Neural cell (in vitro differentiated cells): ENCODE results near the gene ANKRD1. TPM values are rescaled to one million over a fixed set of nuclear protein-coding genes. Genes with fewer than 3 reads are reported as not detected.

Source experiments
- H2AFZ ChIP-seq: fragments of 200-600, 300-800 bp; sonication (generic), shearing (Covaris generic); 2 replicates; pipeline ENCODE4 v1.6.0; 2014; ENCODE audit warnings: low read depth, mild to moderate bottlenecking, antibody characterized with exemption, low read length, moderate library complexity
- H3F3A ChIP-seq: fragments of 200-600 bp; shearing (Covaris generic); 2 replicates; pipeline ENCODE4 v1.6.1; 2016; ENCODE audit warnings: mild to moderate bottlenecking, moderate library complexity, mixed read lengths, antibody characterized with exemption, low read length; ENCODE audit not compliant: insufficient read depth, poor library complexity, severe bottlenecking
- H3K27ac ChIP-seq: fragments of 200-600, 300-800 bp; sonication (generic), shearing (Covaris generic); 2 replicates; pipeline ENCODE4 v1.5.1; 2014; ENCODE audit warnings: mild to moderate bottlenecking, low read length, moderate library complexity
- H3K27me3 ChIP-seq: fragments of 300-800, 200-600 bp; sonication (generic), shearing (Covaris generic); 2 replicates; pipeline ENCODE4 v1.6.0; 2014; ENCODE audit warnings: mild to moderate bottlenecking, low read depth, low read length, moderate library complexity; ENCODE audit not compliant: insufficient read depth
- H3K36me3 ChIP-seq: fragments of 300-800, 200-600 bp; sonication (generic), shearing (Covaris generic); 2 replicates; pipeline ENCODE4 v1.5.1; 2014; ENCODE audit warnings: mild to moderate bottlenecking, antibody characterized with exemption, low read length, moderate library complexity; ENCODE audit not compliant: insufficient read depth
- H3K4me2 ChIP-seq: fragments of 300-800, 200-600 bp; sonication (generic), shearing (Covaris generic); 2 replicates; pipeline ENCODE4 v1.6.0; 2014; ENCODE audit warnings: mild to moderate bottlenecking, low read length
- H3K4me3 ChIP-seq: fragments of 300-800, 200-600 bp; sonication (generic), shearing (Covaris generic); 2 replicates; pipeline ENCODE4 v1.5.1; 2014; ENCODE audit warnings: mild to moderate bottlenecking, low read length, moderate library complexity
- H3K79me2 ChIP-seq: fragments of 200-600 bp; shearing (Covaris generic); replicated peaks from 2 replicates; pipeline ENCODE4 v1.6.0; 2014; ENCODE audit warnings: mild to moderate bottlenecking, low read length, moderate library complexity; ENCODE audit not compliant: insufficient read depth
- H3K9ac ChIP-seq: fragments of 300-800, 200-600 bp; sonication (generic), shearing (Covaris generic); 2 replicates; pipeline ENCODE4 v1.6.1; 2016; ENCODE audit warnings: mild to moderate bottlenecking, low read length, mixed read lengths
- H3K9me2 ChIP-seq: fragments of 200-600 bp; shearing (Covaris generic); 2 replicates; pipeline ENCODE4 v1.6.1; 2016; ENCODE audit warnings: mild to moderate bottlenecking, low read length, mixed read lengths; ENCODE audit not compliant: insufficient read depth
- H3K9me3 ChIP-seq: fragments of 200-600, 300-800 bp; sonication (generic), shearing (Covaris generic); 2 replicates; pipeline ENCODE4 v1.6.1; 2016; ENCODE audit warnings: mild to moderate bottlenecking, mixed run types, low read length, moderate library complexity, mixed read lengths
- H4K20me1 ChIP-seq: fragments of 200-600 bp; shearing (Covaris generic); 2 replicates; pipeline ENCODE4 v1.6.1; 2016; ENCODE audit warnings: mild to moderate bottlenecking, mixed run types; ENCODE audit not compliant: insufficient read depth
- EP300 ChIP-seq: fragments of 450-650 bp; conservative IDR thresholded peaks from 2 replicates; pipeline ENCODE4 v1.6.1; 2014; ENCODE audit warnings: antibody characterized with exemption, mild to moderate bottlenecking, moderate library complexity; ENCODE audit not compliant: poor library complexity, severe bottlenecking
- EZH2 ChIP-seq: fragments of 200-600, 300-800 bp; shearing (Covaris generic), sonication (generic); IDR thresholded peaks from 2 replicates; pipeline ENCODE4 v1.6.1; 2014; ENCODE audit warnings: antibody characterized with exemption, low read length, borderline replicate concordance, mild to moderate bottlenecking; ENCODE audit not compliant: insufficient read depth, poor library complexity, severe bottlenecking
- MXI1 ChIP-seq: fragments of 450-650 bp; conservative IDR thresholded peaks from 2 replicates; pipeline ENCODE4 v1.6.1; 2014; ENCODE audit warnings: antibody characterized with exemption, mild to moderate bottlenecking; ENCODE audit not compliant: poor library complexity, severe bottlenecking
- POLR2AphosphoS5 ChIP-seq: IDR thresholded peaks from 2 replicates; pipeline ENCODE4 v1.6.1; 2012
- RAD21 ChIP-seq: fragments of 450-650 bp; conservative IDR thresholded peaks from 2 replicates; pipeline ENCODE4 v1.6.1; 2014; ENCODE audit warnings: antibody characterized with exemption, mild to moderate bottlenecking, moderate library complexity
- SMC3 ChIP-seq: fragments of 450-650 bp; conservative IDR thresholded peaks from 2 replicates; pipeline ENCODE4 v1.6.1; 2014; ENCODE audit warnings: antibody characterized with exemption, mild to moderate bottlenecking, moderate library complexity; ENCODE audit not compliant: poor library complexity
- TAF1 ChIP-seq: IDR thresholded peaks from 2 replicates; pipeline ENCODE4 v1.6.1; 2012; ENCODE audit warnings: low read depth
- polyA plus RNA-seq: library from polyadenylated mRNA; depleted of rRNA; stranded (reverse); fragments of >200 nt; gene quantifications from 2 replicates; pipeline ENCODE4 v1.2.3, GENCODE V29; 2014
- TF ChIP-seq, protein P1 (sequence below): IDR thresholded peaks from 2 replicates; pipeline ENCODE4 v1.6.1; 2012; ENCODE audit warnings: borderline replicate concordance
- TF ChIP-seq, protein P2 (sequence below): fragments of 450-650 bp; IDR thresholded peaks from 2 replicates; pipeline ENCODE4 v1.5.1; 2014; ENCODE audit warnings: antibody characterized with exemption, mild to moderate bottlenecking, moderate library complexity; ENCODE audit not compliant: poor library complexity, severe bottlenecking

Gene ANKRD1
- polyA plus RNA-seq, 1 donor from 2014 or later, result not detected

DNA sequence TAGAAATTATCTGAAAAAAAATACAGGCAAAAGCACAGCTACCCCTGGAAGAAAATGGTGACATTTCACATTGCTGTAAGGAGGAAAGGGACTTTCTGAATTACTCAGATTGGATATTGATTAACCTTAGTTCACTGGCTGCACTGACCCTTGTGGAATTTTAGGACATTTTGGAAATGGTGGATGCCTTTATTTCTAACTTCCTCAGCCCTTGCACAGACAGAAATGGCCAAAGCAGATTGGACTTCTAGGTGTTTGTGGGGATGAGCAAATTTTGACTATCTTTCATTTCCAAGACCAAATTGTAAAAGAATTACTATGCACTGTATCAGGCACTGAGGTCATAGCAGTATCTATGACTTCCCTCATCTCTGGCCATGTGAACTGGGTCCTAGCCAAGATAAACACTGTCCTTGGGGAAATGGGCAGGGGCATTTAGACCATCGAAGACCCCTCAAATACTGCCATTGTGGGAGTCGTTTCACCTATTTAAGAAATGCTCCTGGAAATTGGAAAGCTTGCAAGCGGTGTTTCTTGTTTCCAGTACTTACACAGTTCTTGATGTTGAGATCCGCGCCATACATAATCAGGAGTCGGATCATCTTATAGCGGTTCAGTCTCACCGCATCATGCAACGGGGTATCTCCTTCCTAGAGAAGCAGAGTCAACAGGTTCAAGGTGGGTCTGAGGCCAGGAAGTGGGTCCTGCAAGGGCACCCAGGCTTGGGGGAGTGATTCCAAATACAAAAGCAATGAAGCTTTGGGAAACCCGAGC lies 5.7 kb downstream of the ANKRD1 start:
- TF ChIP-seq SMC3 (no peak), EZH2 (no peak), RAD21 (no peak), MXI1 (no peak), EP300 (no peak), POLR2AphosphoS5 (no peak), TAF1 (no peak)
- TF ChIP-seq, protein P1, sequence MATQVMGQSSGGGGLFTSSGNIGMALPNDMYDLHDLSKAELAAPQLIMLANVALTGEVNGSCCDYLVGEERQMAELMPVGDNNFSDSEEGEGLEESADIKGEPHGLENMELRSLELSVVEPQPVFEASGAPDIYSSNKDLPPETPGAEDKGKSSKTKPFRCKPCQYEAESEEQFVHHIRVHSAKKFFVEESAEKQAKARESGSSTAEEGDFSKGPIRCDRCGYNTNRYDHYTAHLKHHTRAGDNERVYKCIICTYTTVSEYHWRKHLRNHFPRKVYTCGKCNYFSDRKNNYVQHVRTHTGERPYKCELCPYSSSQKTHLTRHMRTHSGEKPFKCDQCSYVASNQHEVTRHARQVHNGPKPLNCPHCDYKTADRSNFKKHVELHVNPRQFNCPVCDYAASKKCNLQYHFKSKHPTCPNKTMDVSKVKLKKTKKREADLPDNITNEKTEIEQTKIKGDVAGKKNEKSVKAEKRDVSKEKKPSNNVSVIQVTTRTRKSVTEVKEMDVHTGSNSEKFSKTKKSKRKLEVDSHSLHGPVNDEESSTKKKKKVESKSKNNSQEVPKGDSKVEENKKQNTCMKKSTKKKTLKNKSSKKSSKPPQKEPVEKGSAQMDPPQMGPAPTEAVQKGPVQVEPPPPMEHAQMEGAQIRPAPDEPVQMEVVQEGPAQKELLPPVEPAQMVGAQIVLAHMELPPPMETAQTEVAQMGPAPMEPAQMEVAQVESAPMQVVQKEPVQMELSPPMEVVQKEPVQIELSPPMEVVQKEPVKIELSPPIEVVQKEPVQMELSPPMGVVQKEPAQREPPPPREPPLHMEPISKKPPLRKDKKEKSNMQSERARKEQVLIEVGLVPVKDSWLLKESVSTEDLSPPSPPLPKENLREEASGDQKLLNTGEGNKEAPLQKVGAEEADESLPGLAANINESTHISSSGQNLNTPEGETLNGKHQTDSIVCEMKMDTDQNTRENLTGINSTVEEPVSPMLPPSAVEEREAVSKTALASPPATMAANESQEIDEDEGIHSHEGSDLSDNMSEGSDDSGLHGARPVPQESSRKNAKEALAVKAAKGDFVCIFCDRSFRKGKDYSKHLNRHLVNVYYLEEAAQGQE, result no peak
- TF ChIP-seq, protein P2, sequence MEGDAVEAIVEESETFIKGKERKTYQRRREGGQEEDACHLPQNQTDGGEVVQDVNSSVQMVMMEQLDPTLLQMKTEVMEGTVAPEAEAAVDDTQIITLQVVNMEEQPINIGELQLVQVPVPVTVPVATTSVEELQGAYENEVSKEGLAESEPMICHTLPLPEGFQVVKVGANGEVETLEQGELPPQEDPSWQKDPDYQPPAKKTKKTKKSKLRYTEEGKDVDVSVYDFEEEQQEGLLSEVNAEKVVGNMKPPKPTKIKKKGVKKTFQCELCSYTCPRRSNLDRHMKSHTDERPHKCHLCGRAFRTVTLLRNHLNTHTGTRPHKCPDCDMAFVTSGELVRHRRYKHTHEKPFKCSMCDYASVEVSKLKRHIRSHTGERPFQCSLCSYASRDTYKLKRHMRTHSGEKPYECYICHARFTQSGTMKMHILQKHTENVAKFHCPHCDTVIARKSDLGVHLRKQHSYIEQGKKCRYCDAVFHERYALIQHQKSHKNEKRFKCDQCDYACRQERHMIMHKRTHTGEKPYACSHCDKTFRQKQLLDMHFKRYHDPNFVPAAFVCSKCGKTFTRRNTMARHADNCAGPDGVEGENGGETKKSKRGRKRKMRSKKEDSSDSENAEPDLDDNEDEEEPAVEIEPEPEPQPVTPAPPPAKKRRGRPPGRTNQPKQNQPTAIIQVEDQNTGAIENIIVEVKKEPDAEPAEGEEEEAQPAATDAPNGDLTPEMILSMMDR, result no peak
- no peak overlapping the region for H3K4me3 ChIP-seq
- no peaks in the 10 kb centered on the region for H3K27me3 ChIP-seq

DNA sequence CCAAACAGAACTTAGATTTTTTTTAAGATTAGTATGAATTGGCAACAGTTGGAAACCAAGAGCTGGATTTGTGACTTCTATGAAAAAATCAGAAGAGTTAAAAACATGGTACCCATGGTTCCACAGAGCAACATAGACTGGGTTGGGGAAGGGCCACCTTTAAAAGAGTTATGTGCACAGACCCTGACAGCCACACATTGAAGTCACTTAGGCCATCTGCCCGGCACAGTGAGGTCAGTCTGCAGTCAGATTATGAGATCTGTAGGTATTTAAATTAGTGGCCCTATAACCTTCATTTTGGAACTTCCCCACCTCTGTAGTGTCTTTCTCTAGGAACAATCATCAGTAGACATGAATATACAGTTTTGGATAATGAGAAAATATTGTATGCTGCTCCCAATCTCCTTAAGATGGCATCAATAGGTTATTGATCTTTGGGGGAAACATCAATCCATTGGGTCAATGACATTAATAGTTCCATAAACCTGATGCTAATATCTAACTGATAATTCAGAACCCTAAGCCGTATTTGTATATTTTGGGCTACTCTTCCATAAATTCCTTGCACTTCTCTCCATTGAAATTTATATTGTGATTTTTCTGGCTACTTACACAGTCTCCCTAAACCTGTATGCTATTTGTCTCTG lies 7.0 kb downstream of the ANKRD1 start:
- Histone ChIP-seq H3K36me3 (no peaks in the 10 kb centered on the region), H3K79me2 (no peaks in the 10 kb centered on the region), H3K4me2 (no peak overlapping the region), H3K27me3 (no peaks in the 10 kb centered on the region), H3K27ac (no peak overlapping the region), H3K9me3 (no peaks in the 10 kb centered on the region), H3F3A (no peaks in the 10 kb centered on the region), H4K20me1 (no peaks in the 10 kb centered on the region), H2AFZ (no peak overlapping the region), H3K9me2 (no peaks in the 10 kb centered on the region), H3K4me3 (no peak overlapping the region), H3K9ac (no peak overlapping the region)
- TF ChIP-seq TAF1, result no peak
- no peak for TF ChIP-seq POLR2AphosphoS5
- no peak for TF ChIP-seq RAD21
- TF ChIP-seq, protein P2, result no peak
- no peak for TF ChIP-seq EP300
- no peak for TF ChIP-seq EZH2
- TF ChIP-seq, protein P1, result no peak
- no peak for TF ChIP-seq SMC3
- no peak for TF ChIP-seq MXI1

More for the DNA sequence above, 5.7 kb downstream of the ANKRD1 start:
- Histone ChIP-seq H3K9me2 (no peaks in the 10 kb centered on the region), H3K79me2 (no peaks in the 10 kb centered on the region), H3F3A (no peaks in the 10 kb centered on the region), H2AFZ (no peak overlapping the region), H3K9me3 (no peaks in the 10 kb centered on the region), H3K4me2 (no peak overlapping the region), H3K27ac (no peak overlapping the region), H4K20me1 (no peaks in the 10 kb centered on the region), H3K36me3 (no peaks in the 10 kb centered on the region), H3K9ac (no peak overlapping the region)
